ENCODE measurements around the gene HPX. TPM values are rescaled to one million over a fixed set of nuclear protein-coding genes. Genes with fewer than 3 reads are reported as not detected.

The HPX gene
- total and polyA plus RNA-seq, 2 of the 4 experiments (the other 2 are of a cell fraction) = 0.36 to 1.4 TPM

- no peak overlapping the region for H3K4ac ChIP-seq (ENCODE audit: low read depth, low read length)
- H3K56ac ChIP-seq (ENCODE audit: extremely low read depth, insufficient read depth, low read length) = no peak overlapping the region
- no peak overlapping the region for H4K8ac ChIP-seq (ENCODE audit: low read depth in 2 of 2, low read length in 2 of 2)
- peaks cover 4 to 15% of the 10 kb centered on the region in 2 experiments for H3K79me1 ChIP-seq (ENCODE audit: low read depth in 1 of 2, low read length in 2 of 2)
- H3K9me3 ChIP-seq (ENCODE audit: control insufficient read depth, insufficient read depth, low read length) = no peaks in the 10 kb centered on the region
- ChIA-PET POLR2A (ENCODE audit: unreplicated experiment) (no interaction called here), CTCF (interaction anchor here (0.5 kb wide), 1 partner anchor 44 kb away, joined by 3 read pairs; no protein-coding TSS in a partner anchor)
- peaks cover 17% of the 10 kb centered on the region for H3K4me1 ChIP-seq (ENCODE audit: control insufficient read depth, insufficient read depth, low read length)
- BruUV-seq (replicated peaks) = no TSS peak
- no peak overlapping the region for H2BK5ac ChIP-seq (ENCODE audit: low read depth, low read length, poor library complexity, severe bottlenecking)
- in situ Hi-C loops (cut with MboI; ENCODE audit: low sequenced_read_pairs) (no loop called here), intact Hi-C loops (cut with micrococcal nuclease) (no loop called here), dilution Hi-C loops (cut with HindIII; ENCODE audit: low sequenced_read_pairs, unreplicated experiment) (no loop called here)
- H3K27me3 ChIP-seq (ENCODE audit: control insufficient read depth, insufficient read depth, low read length) = no peaks in the 10 kb centered on the region
- H2AK9ac ChIP-seq (replicated peaks; ENCODE audit: low read depth, low read length, poor library complexity) = no peak overlapping the region
- peaks cover 8% of the 10 kb centered on the region; the same call in 1 of the 2 replicates for H4K20me1 ChIP-seq (ENCODE audit: insufficient read depth, low read length)
- no peak overlapping the region for H3K23ac ChIP-seq (ENCODE audit: low read depth, low read length)
- peaks cover 53% of the 10 kb centered on the region for H3K9me1 ChIP-seq (ENCODE audit: insufficient read depth, low read length)
- H2AFZ ChIP-seq (replicated peaks; ENCODE audit: low read length, poor library complexity) = no peak overlapping the region
- no peak overlapping the region for H3K18ac ChIP-seq (ENCODE audit: low read depth, low read length)
- no peak overlapping the region for H3K27ac ChIP-seq (ENCODE audit: insufficient read depth, low read length)
- H2BK15ac ChIP-seq (ENCODE audit: low read depth, low read length) = no peak overlapping the region
- no peak overlapping the region for H4K91ac ChIP-seq (ENCODE audit: insufficient read depth, low read depth, low read length)
- peaks cover 29% of the 10 kb centered on the region for H3K36me3 ChIP-seq (ENCODE audit: control insufficient read depth, insufficient read depth, low read length)
- H3K14ac ChIP-seq (replicated peaks; ENCODE audit: low read depth, low read length) = no peak overlapping the region
- ATAC-seq (ENCODE audit: low read depth) (no peak), DNase-seq (no peak)
- no peak overlapping the region for H2BK120ac ChIP-seq (ENCODE audit: low read depth, low read length)
- H2BK20ac ChIP-seq (ENCODE audit: low read depth, low read length) = no peak overlapping the region
- no peak overlapping the region for H3K4me2 ChIP-seq (ENCODE audit: low read depth, low read length)
- no peak overlapping the region for H2AK5ac ChIP-seq (ENCODE audit: low read depth, low read length)
- TF ChIP-seq BHLHE40 (IDR thresholded peaks at IDR 0.05; ENCODE audit: low read depth, low read length) (no peak), MXI1 (IDR thresholded peaks at IDR 0.05; ENCODE audit: borderline replicate concordance, low read depth, low read length) (no peak), ELK1 (IDR thresholded peaks at IDR 0.05; ENCODE audit: borderline replicate concordance, low read depth, low read length) (no peak), CTCF (conservative IDR thresholded peaks at IDR 0.05; ENCODE audit: low read depth, low read length) (no peak), RCOR1 (IDR thresholded peaks at IDR 0.05; ENCODE audit: insufficient replicate concordance, low read length) (no peak), RAD21 (IDR thresholded peaks at IDR 0.05; ENCODE audit: low read length) (no peak), MAZ (IDR thresholded peaks at IDR 0.05; ENCODE audit: borderline replicate concordance, low read depth, low read length) (no peak), NFE2L2 (IDR thresholded peaks at IDR 0.05; ENCODE audit: low read depth, low read length) (no peak), SMC3 (IDR thresholded peaks at IDR 0.05; ENCODE audit: low read depth, low read length) (no peak)
- no peak overlapping the region for H4K5ac ChIP-seq (ENCODE audit: low read depth, low read length)
- no peak overlapping the region for H3K9ac ChIP-seq (ENCODE audit: low read depth, low read length)
- 98% methylated on average over 7 of the region's 15 CpGs; no CpG with 5 or more reads in 1 of the 2 experiments for WGBS, 2 experiments (ENCODE audit: extremely low coverage in 2 of 2, insufficient read length in 1 of 2)
- no peak overlapping the region for H3K4me3 ChIP-seq (ENCODE audit: insufficient read depth, low read depth, low read length)
Observed at GRCh38 chr11:6400431-6401345, 40.1 kb downstream of the HPX start.
